Left renal cortex interstitium (tissue), 4 donors: Measurements from ENCODE around the gene RARB. TPM values are rescaled to one million over a fixed set of nuclear protein-coding genes. Genes with fewer than 3 reads are reported as not detected.
A peak's percentile ranks its signal among the peaks of the same experiment; 100 is the strongest.

ENCODE experiments used
- DNase-seq, 4 donors: peaks; one replicate each; pipeline ENCODE4 v3.0.0-alpha.2; 2013; ENCODE audit warnings: low read depth in 4 of 4, low spot score in 2 of 4, missing footprints in 1 of 4
- polyA plus RNA-seq, 4 donors: library from polyadenylated mRNA; unstranded; fragments of 120-200 nt; gene quantifications; one replicate each; pipeline ENCODE4 v1.2.1, GENCODE V29; 2013; ENCODE audit not compliant: insufficient read length in 4 of 4

Gene RARB
- polyA plus RNA-seq, 4 donors = 44.0 to 63.0 (median 51.8) TPM

- DNase-seq = no peak
Observed at GRCh38 chr3:25588441-25589103, 160.5 kb downstream of the RARB start.

GRCh38 chr3:25589104-25589782 is 161.2 kb downstream of the RARB start:
- DNase-seq = no peak

DNA sequence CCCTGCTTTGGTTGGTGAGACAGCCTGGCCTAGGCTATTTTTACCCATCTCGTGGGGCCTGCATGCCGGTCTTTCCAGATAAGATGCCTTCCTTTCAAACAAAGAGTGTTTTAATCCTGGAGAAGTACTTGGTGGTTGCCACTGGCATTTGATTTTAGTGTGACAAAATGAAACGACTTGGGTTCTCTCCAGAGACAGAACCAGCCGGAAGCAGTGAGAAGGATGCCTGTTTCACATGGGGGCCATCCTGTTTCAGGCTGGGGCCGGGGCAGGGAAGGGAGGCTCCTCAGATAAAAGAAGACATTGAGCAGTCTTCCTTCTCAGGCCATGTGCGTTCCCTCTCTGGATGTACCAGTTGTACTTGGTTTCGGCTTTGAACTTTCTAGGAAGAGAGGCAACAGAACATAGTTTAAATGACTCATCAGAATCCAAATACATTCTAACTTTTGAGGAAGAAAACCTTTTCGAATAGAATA is 161.8 kb downstream of the RARB start:
- no peak for DNase-seq

DNA sequence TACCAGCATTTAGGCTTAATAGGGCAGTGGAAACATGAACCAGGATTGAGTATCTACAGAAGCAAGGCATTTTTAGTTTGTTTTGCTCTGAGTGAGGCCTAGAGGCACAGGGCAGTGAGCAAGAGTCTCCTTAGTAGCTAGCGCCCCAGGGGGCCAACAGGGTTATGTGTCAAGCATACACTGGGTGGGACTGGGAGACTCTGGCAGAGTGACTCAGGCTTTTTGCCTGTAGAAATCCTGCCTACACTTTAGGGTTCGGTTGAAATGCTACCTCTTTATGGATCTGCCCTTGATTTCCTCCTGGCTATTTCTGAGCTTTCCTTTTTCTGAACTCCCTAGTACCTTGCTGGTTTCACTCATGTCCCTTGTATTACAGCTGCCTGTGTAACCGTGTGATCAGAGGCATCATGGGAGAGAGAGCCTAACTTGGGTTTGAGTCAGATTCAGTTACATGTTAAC is 164.5 kb downstream of the RARB start:
- no peak for DNase-seq

DNA sequence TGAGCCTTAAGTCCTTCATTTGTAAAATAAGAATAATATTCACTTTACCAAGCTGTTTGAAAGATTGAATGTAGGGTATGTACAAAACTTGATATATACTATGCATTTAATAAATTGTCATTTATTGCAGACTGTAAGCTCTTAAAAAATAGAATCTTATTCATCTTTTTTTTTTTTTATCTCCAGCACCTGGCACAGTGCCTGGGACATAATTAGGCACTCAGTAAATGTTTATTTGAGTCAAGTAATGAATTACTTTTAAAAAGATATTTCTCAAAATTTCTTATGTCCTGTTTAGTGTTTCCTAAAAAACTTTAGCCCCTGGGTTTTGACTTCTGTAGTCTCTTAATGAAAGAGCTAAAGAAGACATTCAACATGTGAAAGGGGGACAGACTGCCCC is 164.9 kb downstream of the RARB start:
- DNase-seq = no peak

GRCh38 chr3:25594007-25594502 is 166.0 kb downstream of the RARB start:
- DNase-seq = peak; percentile 39 to 73 (median 47)

DNA sequence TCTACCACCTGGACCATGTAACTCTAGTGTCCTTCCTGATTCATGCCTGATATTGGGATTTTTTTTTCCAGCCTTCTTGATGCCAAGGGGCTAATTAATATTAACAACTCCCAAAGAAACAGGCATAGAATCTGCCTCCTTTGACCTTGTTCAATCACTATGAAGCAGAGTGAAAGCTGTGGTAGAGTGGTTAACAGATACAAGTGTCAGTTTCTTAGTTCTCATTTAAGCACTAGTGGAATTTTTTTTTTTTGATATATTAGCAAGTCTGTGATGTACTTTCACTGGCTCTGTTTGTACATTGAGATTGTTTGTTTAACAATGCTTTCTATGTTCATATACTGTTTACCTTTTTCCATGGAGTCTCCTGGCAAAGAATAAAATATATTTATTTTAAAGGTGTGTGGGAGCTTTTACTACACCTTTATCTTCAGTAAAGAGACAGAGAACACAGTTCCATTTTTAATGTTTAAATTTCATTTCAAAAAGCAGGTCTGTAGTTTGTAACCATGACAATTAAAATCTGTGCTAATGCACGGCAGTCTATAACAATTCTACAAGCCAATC is 169.6 kb downstream of the RARB start:
- no peak for DNase-seq

GRCh38 chr3:25603703-25604102 is 175.6 kb downstream of the RARB start:
- DNase-seq = no peak

GRCh38 chr3:25604107-25604805 is 176.2 kb downstream of the RARB start:
- no peak for DNase-seq

- DNase-seq = no peak
Observed at GRCh38 chr3:25610167-25610566, 182.1 kb downstream of the RARB start.

GRCh38 chr3:25610779-25611178 is 182.7 kb downstream of the RARB start:
- DNase-seq = no peak

DNA sequence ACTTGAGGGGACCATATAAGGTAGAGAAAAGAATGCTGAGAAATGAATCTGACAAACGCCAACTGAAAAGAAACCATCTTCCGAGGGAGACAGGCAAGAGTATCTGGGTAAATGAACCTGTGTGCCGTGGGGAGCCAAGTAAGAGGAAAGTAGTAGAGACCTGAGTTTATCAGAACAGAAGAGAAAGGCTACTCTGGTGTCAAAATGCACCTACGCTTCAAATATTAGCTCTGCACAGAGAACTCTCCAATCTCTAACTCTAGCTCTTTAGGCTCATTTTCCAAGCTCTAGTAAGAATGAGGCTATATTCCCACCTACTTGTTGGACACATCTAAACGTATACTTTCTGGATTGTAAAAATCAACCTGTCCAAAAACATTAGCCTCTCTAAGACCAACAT is 183.1 kb downstream of the RARB start:
- DNase-seq = no peak

GRCh38 chr3:25618028-25618427 is 190.0 kb downstream of the RARB start:
- DNase-seq = no peak

- no peak for DNase-seq
Observed at GRCh38 chr3:25619382-25619781, 191.3 kb downstream of the RARB start.

DNA sequence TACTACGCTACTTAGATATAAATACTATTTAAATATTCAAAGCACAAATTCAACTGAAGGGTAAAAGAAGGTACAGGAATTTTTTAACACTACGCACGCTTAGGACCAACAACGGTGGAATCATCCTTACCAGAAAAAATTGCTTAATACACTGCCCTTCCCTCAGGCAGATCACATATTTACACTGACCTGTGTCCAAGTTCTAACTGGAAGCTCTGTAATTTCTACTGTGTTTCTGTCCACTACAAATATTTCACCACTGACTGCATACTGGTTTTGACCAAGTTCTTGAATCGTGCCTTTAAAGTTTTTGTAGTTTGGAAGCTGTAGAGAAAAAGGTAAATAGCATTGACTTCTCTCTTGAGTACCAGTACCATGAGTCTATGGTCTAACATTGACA is 192.4 kb downstream of the RARB start:
- DNase-seq = no peak

DNA sequence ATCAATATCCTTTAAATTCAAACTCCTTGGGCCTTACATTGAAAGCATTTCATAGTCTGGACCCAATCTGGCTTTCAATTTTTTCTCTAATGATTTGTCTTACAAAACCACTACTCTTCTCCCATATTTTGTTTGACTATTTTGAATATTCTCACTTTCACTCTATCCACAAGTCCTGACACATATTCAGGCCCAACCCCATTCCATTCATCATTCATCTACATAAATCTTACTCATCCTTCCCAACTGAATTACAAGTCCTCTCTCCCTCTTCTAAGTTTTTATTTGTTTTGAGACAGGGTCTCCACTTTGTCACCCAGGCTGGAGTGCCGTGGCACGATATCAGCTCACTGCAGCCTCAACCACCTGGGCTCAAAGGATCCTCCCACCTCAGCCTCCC is 193.0 kb downstream of the RARB start:
- no peak for DNase-seq

GRCh38 chr3:25631989-25632388 is 203.9 kb downstream of the RARB start:
- DNase-seq = no peak

DNA sequence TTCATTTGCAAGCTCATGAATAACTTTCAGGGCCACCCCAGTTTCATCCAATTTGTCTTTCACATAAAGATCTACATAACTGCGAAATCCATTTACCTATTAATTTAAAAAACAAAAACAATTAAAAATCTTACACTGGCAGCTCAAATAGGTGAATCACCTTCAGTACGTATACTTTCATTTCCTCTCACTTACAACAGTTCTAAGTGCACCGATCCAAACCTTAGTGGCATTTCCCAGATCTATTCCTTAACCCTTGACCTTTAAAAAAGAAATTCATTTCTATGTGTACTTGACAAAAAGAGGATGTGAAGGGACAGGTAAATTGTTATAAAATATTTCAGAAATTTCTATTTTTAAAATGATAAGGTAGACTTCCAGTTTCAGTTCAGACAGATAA is 205.9 kb downstream of the RARB start:
- no peak for DNase-seq

GRCh38 chr3:25635038-25635437 is 207.0 kb downstream of the RARB start:
- DNase-seq = no peak
